K562 (cell line): ENCODE measurements around the gene MFSD6. TPM values are rescaled to one million over a fixed set of nuclear protein-coding genes. Genes with fewer than 3 reads are reported as not detected.

Experiments used
- ATAC-seq: fragments of 200-7000 bp; cut with Tn5 transposase; 3 replicates; pipeline ENCODE4 v1.9.1; 2020; ENCODE audit warnings: moderate library complexity
- BruUV-seq: library from RNA; stranded (reverse); fragments of 400-500 nt; replicated peaks from 2 replicates; lab custom pipeline; 2021; lab: Mats Ljungman, UMichigan
- CTCF ChIA-PET: fragments of 300-600 bp; formaldehyde crosslinking; extraction: SDS; loops from one replicate; lab custom pipeline; 2021; ENCODE audit warnings: low intra/inter-chr PET ratio; lab: Yijun Ruan, JAX
- POLR2A ChIA-PET: fragments of 300-600, 350-650 bp; sonication (Branson Sonifier 250); formaldehyde crosslinking; extraction: SDS; loops from one replicate; lab custom pipeline; 2021; ENCODE audit warnings: antibody characterized with exemption, inconsistent platforms; lab: Yijun Ruan, JAX
- DNase-seq, 4 experiments: peaks; one replicate each; pipeline versions ENCODE4 v3.0.0 to v3.0.0-alpha.2; 2011 to 2018; ENCODE audit warnings: low spot score in 3 of 4, mixed read lengths in 3 of 4; ENCODE audit errors: extremely low read depth in 1 of 4
- FAIRE-seq: peaks from 2 replicates; lab custom pipeline; 2011; peaks lifted over from hg19 to GRCh38; lab: Jason Lieb, UNC
- H2AFZ ChIP-seq: 2 replicates; pipeline ENCODE4 v1.6.0; 2011; ENCODE audit warnings: low read depth, low read length, control low read depth, inconsistent platforms
- H3K27ac ChIP-seq: fragments of 200-600 bp; 3 replicates; pipeline ENCODE4 v1.8.0; 2011; ENCODE audit warnings: low read depth, mild to moderate bottlenecking, control low read depth, inconsistent platforms, low read length, moderate library complexity, mixed read lengths; ENCODE audit errors: extremely low read depth
- H3K27me3 ChIP-seq, 2 experiments: fragments of 300-600 bp in 1 of 2; 2 replicates in 1 of 2; 3 replicates in 1 of 2; pipeline versions ENCODE4 v1.6.0 to v1.8.0; 2011; ENCODE audit warnings: inconsistent platforms in 2 of 2, low read length in 2 of 2, mild to moderate bottlenecking in 1 of 2, mixed read lengths in 1 of 2, moderate library complexity in 1 of 2; ENCODE audit not compliant: control insufficient read depth in 2 of 2, insufficient read depth in 2 of 2
- H3K36me3 ChIP-seq: fragments of 300-600 bp; 3 replicates; pipeline ENCODE4 v1.8.0; 2011; ENCODE audit warnings: mild to moderate bottlenecking, low read length, inconsistent platforms; ENCODE audit not compliant: control insufficient read depth, insufficient read depth
- H3K4me1 ChIP-seq, 2 experiments: fragments of 200-600 bp in 1 of 2; replicated peaks in 1 of 2; 2 replicates in 1 of 2; 3 replicates in 1 of 2; pipeline versions ENCODE4 v1.5.1 to v1.8.0; 2011; ENCODE audit warnings: inconsistent platforms in 2 of 2, low read length in 2 of 2, mild to moderate bottlenecking in 1 of 2, mixed read lengths in 1 of 2, moderate library complexity in 1 of 2; ENCODE audit not compliant: control insufficient read depth in 2 of 2, insufficient read depth in 2 of 2
- H3K4me2 ChIP-seq: 2 replicates; pipeline ENCODE4 v1.6.1; 2011; ENCODE audit warnings: low read length, control low read depth, inconsistent platforms, mixed read lengths; ENCODE audit not compliant: insufficient read depth
- H3K4me3 ChIP-seq: fragments of 200-600 bp; sonication (generic), shearing (Covaris generic); 2 replicates; pipeline ENCODE4 v1.5.1; 2016; ENCODE audit warnings: control low read depth, inconsistent platforms
- H3K79me2 ChIP-seq: fragments of 200-600 bp; 3 replicates; pipeline ENCODE4 v1.8.0; 2011; ENCODE audit warnings: low read length, inconsistent platforms; ENCODE audit not compliant: control insufficient read depth, insufficient read depth
- H3K9ac ChIP-seq, 2 experiments: 2 replicates each; pipeline versions ENCODE4 v1.6.0 to v1.6.1; 2011; ENCODE audit warnings: low read depth in 2 of 2, low read length in 2 of 2, control low read depth in 1 of 2, inconsistent platforms in 1 of 2, mild to moderate bottlenecking in 1 of 2, mixed read lengths in 1 of 2; ENCODE audit not compliant: insufficient read depth in 1 of 2
- H3K9me1 ChIP-seq: one replicate; pipeline ENCODE4 v1.6.0; 2011; ENCODE audit warnings: inconsistent platforms, mild to moderate bottlenecking, low read length, moderate library complexity; ENCODE audit not compliant: control insufficient read depth, insufficient read depth
- H3K9me3 ChIP-seq: replicated peaks from 2 replicates; pipeline ENCODE4 v1.5.1; 2011; ENCODE audit warnings: low read depth, low read length, inconsistent platforms; ENCODE audit not compliant: control insufficient read depth, insufficient read depth
- H4K20me1 ChIP-seq: replicated peaks from 2 replicates; pipeline ENCODE4 v1.6.1; 2011; ENCODE audit warnings: low read length, inconsistent platforms, mixed read lengths; ENCODE audit not compliant: control insufficient read depth, insufficient read depth
- CBX8 ChIP-seq: fragments of 200-600 bp; sonication (generic); IDR thresholded peaks from 2 replicates; pipeline ENCODE4 v1.6.1; 2012; ENCODE audit warnings: borderline replicate concordance, mixed run types, low read depth, mild to moderate bottlenecking, moderate library complexity, mixed read lengths, low read length, control low read depth, inconsistent platforms; ENCODE audit not compliant: poor library complexity, severe bottlenecking; ENCODE audit errors: extremely low read depth
- CEBPB ChIP-seq: fragments of 450-650 bp; IDR thresholded peaks from 2 replicates; pipeline ENCODE4 v1.6.1; 2016; ENCODE audit warnings: missing genetic modification characterization, missing compliant biosample characterization
- DNMT1 ChIP-seq: fragments of 450-650 bp; IDR thresholded peaks from 2 replicates; pipeline ENCODE4 v1.6.1; 2016; ENCODE audit warnings: antibody characterized with exemption, mild to moderate bottlenecking
- NCOA1 ChIP-seq: fragments of 450-650 bp; IDR thresholded peaks from 2 replicates; pipeline ENCODE4 v1.6.1; 2016; ENCODE audit warnings: low read depth
- PCBP2 ChIP-seq: fragments of 200-400 bp; formaldehyde crosslinking; IDR thresholded peaks from 2 replicates; pipeline ENCODE4 v1.6.1; 2018; ENCODE audit warnings: low read length, low read depth, mild to moderate bottlenecking, moderate library complexity; ENCODE audit not compliant: poor library complexity, severe bottlenecking
- RUNX1 ChIP-seq: sonication (generic); IDR thresholded peaks from 2 replicates; pipeline ENCODE4 v1.6.1; 2016; ENCODE audit warnings: antibody characterized with exemption, low read depth
- STAT5A ChIP-seq: IDR thresholded peaks from 2 replicates; pipeline ENCODE4 v1.6.1; 2012; ENCODE audit warnings: low read length, inconsistent platforms, borderline replicate concordance
- TAL1 ChIP-seq: fragments of 450-650 bp; IDR thresholded peaks from 2 replicates; pipeline ENCODE4 v1.6.1; 2016; ENCODE audit warnings: mild to moderate bottlenecking
- ZC3H8 ChIP-seq: fragments of 450-650 bp; IDR thresholded peaks from 2 replicates; pipeline ENCODE4 v1.6.1; 2017
- ZNF12 ChIP-seq: sonication (generic); formaldehyde crosslinking; IDR thresholded peaks from 2 replicates; pipeline ENCODE4 v1.4.0; 2020; ENCODE audit warnings: mild to moderate bottlenecking, missing genetic modification reagents
- ZSCAN32 ChIP-seq: fragments of 450-650 bp; formaldehyde crosslinking; IDR thresholded peaks from 2 replicates; pipeline ENCODE4 v1.4.0; 2020; ENCODE audit warnings: mild to moderate bottlenecking, moderate library complexity
- WGBS: fragments of 100-300 bp; shearing (Covaris generic); methylation state at CpG from one replicate; pipeline ENCODE4 v1.1.6; 2016; ENCODE audit warnings: low coverage, mixed read lengths; ENCODE audit not compliant: insufficient coverage; ENCODE audit errors: missing lambda C conversion rate; 5-methylcytosine and 5-hydroxymethylcytosine counted together
- in situ Hi-C: fragments of 300-500 bp; cut with MboI; formaldehyde crosslinking; loops from 4 replicates; pipeline ENCODE4 v1.15.0; 2018; ENCODE audit warnings: inconsistent platforms, mixed read lengths
- intact Hi-C: fragments of 100-400 bp; cut with micrococcal nuclease; formaldehyde crosslinking; loops from 2 replicates; pipeline ENCODE4 v1.14.2; 2022
- polyA plus RNA-seq, 8 experiments: library from polyadenylated mRNA; depleted of rRNA in 4 of 8; stranded (reverse) in 5 of 8; unstranded in 3 of 8; fragments of >200 nt; fragmentation: Nextera tagmentation in 2 of 8; fragmentation: Illumina TruSeq in 1 of 8; extraction: Ambion mirVana in 2 of 8; extraction: Trizol in 1 of 8; gene quantifications; 2 replicates each; pipeline versions ENCODE4 v1.2.1 to v1.2.3, GENCODE V29; 2011 to 2014; ENCODE audit warnings: inconsistent platforms in 1 of 8, missing spikeins in 1 of 8
- total RNA-seq, 7 experiments: library from RNA; depleted of rRNA in 6 of 7; stranded (reverse); fragments of >200 nt in 6 of 7; fragmentation: Illumina TruSeq in 2 of 7; extraction: Trizol in 2 of 7; gene quantifications; 2 replicates each; pipeline versions ENCODE4 v1.2.1 to v1.2.3, GENCODE V29; 2011 to 2021; ENCODE audit warnings: low replicate concordance in 1 of 7
- TF ChIP-seq, protein P1 (sequence below): fragments of 450-650 bp; IDR thresholded peaks from 2 replicates; pipeline ENCODE4 v1.6.1; 2017; ENCODE audit warnings: antibody characterized with exemption, mild to moderate bottlenecking
- TF ChIP-seq, protein P2 (sequence below): fragments of 450-650 bp; formaldehyde crosslinking; IDR thresholded peaks from 2 replicates; pipeline ENCODE4 v1.4.0; 2020; ENCODE audit warnings: mild to moderate bottlenecking, mixed read lengths
- TF ChIP-seq, protein P3 (sequence below): fragments of 250-450 bp; sonication (Bioruptor Pico); IDR thresholded peaks from 2 replicates; pipeline ENCODE4 v1.8.0; 2021; ENCODE audit warnings: moderate library complexity, mild to moderate bottlenecking, inconsistent platforms
- TF ChIP-seq, protein P4 (sequence below): fragments of 450-650 bp; IDR thresholded peaks from 2 replicates; pipeline ENCODE4 v1.6.1; 2016; ENCODE audit warnings: missing biosample characterization, missing genetic modification characterization

Gene MFSD6
- total and polyA plus RNA-seq, 9 of the 15 experiments (the other 6 are each of a cell fraction or from before 2014, with no cell fraction given): 1.1 to 7.9 (median 4.4) TPM

DNA sequence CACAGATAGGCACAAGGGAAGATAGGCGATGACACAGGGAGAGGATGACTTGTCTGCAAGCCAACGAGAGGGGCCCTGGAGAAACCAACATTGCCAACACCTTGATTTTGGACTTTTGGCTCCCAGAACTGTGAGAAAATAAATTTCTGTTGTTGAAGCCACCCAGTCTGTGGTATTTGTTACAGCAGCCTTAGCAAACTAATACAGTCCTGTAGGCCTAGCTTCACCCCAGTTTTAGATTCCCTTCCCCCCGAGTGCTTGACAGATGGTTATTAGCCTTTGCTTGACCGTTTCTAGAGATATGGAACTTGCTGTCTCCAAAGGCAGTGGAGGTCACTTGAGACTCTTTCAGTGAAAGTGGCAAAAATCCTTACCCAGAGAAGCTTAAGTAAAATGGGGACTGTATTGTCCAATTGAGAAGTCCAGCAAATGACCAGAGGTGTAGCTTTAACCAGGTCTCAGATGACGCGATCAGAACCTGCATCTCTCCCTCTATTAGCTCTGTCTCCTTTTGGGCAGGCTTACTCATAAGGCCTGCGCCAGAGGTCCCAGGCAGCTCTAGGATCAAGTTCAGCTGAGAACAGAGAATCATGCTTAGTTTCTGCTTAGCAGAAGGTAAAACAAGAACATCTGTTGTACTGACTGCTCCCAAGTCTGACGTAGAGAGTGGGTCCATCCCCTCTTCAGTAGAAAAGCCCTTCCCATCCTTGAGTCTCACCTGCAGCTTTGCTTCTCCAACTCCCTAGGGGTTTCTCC is 50.4 kb downstream of the MFSD6 start:
- FAIRE-seq (no peak), ATAC-seq (no peak)
- TF ChIP-seq, protein P1, sequence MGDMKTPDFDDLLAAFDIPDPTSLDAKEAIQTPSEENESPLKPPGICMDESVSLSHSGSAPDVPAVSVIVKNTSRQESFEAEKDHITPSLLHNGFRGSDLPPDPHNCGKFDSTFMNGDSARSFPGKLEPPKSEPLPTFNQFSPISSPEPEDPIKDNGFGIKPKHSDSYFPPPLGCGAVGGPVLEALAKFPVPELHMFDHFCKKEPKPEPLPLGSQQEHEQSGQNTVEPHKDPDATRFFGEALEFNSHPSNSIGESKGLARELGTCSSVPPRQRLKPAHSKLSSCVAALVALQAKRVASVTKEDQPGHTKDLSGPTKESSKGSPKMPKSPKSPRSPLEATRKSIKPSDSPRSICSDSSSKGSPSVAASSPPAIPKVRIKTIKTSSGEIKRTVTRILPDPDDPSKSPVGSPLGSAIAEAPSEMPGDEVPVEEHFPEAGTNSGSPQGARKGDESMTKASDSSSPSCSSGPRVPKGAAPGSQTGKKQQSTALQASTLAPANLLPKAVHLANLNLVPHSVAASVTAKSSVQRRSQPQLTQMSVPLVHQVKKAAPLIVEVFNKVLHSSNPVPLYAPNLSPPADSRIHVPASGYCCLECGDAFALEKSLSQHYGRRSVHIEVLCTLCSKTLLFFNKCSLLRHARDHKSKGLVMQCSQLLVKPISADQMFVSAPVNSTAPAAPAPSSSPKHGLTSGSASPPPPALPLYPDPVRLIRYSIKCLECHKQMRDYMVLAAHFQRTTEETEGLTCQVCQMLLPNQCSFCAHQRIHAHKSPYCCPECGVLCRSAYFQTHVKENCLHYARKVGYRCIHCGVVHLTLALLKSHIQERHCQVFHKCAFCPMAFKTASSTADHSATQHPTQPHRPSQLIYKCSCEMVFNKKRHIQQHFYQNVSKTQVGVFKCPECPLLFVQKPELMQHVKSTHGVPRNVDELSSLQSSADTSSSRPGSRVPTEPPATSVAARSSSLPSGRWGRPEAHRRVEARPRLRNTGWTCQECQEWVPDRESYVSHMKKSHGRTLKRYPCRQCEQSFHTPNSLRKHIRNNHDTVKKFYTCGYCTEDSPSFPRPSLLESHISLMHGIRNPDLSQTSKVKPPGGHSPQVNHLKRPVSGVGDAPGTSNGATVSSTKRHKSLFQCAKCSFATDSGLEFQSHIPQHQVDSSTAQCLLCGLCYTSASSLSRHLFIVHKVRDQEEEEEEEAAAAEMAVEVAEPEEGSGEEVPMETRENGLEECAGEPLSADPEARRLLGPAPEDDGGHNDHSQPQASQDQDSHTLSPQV: 0 out of 2 replicates have a peak, but pooled peaks have one; percentile 19
- peak; percentile 99 for TF ChIP-seq ZNF12
- TF ChIP-seq RUNX1: no peak
- TF ChIP-seq, protein P2, sequence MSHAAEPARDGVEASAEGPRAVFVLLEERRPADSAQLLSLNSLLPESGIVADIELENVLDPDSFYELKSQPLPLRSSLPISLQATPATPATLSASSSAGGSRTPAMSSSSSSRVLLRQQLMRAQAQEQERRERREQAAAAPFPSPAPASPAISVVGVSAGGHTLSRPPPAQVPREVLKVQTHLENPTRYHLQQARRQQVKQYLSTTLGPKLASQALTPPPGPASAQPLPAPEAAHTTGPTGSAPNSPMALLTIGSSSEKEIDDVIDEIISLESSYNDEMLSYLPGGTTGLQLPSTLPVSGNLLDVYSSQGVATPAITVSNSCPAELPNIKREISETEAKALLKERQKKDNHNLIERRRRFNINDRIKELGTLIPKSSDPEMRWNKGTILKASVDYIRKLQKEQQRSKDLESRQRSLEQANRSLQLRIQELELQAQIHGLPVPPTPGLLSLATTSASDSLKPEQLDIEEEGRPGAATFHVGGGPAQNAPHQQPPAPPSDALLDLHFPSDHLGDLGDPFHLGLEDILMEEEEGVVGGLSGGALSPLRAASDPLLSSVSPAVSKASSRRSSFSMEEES (CRISPR knock-in tag): no peak
- TF ChIP-seq, protein P3, sequence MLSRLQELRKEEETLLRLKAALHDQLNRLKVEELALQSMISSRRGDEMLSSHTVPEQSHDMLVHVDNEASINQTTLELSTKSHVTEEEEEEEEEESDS (CRISPR knock-in tag): no peak
- TF ChIP-seq ZC3H8: no peak
- TF ChIP-seq CBX8: no peak
- TF ChIP-seq CEBPB (tag): no peak
- TF ChIP-seq ZSCAN32 (CRISPR knock-in tag): no peak
- TF ChIP-seq DNMT1: no peak
- TF ChIP-seq, protein P4, sequence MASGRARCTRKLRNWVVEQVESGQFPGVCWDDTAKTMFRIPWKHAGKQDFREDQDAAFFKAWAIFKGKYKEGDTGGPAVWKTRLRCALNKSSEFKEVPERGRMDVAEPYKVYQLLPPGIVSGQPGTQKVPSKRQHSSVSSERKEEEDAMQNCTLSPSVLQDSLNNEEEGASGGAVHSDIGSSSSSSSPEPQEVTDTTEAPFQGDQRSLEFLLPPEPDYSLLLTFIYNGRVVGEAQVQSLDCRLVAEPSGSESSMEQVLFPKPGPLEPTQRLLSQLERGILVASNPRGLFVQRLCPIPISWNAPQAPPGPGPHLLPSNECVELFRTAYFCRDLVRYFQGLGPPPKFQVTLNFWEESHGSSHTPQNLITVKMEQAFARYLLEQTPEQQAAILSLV (tag): no peak
- no peak for TF ChIP-seq NCOA1
- no peak for TF ChIP-seq PCBP2
- TF ChIP-seq TAL1: no peak
- no peak for TF ChIP-seq STAT5A

More for the DNA sequence above, 50.4 kb downstream of the MFSD6 start:
- intact Hi-C loops: no loop called here
- no peak for DNase-seq
- no TSS peak for BruUV-seq
- Histone ChIP-seq H3K36me3 (no peaks in the 10 kb centered on the region; the same call in 2 of the 3 replicates), H3K79me2 (no peaks in the 10 kb centered on the region; the same call in 1 of the 3 replicates), H3K9ac (no peak overlapping the region), H3K27me3 (no peaks in the 10 kb centered on the region), H3K9me1 (no peaks in the 10 kb centered on the region), H3K9me3 (0 out of 2 replicates have a peak, but pooled peaks cover 4% of the 10 kb centered on the region), H3K27ac (peak overlapping the region; percentile 72; the same call in 1 of the 3 replicates), H3K4me3 (no peak overlapping the region), H3K4me2 (no peak overlapping the region; the same call in 1 of the 2 replicates), H3K4me1 (peaks cover 14 to 60% of the 10 kb centered on the region in 2 experiments; a peak in 4 of 5 replicates), H2AFZ (no peak overlapping the region), H4K20me1 (no peaks in the 10 kb centered on the region)
- ChIA-PET CTCF (no interaction called here), POLR2A (interaction anchor here (1.9 kb wide), 1 partner anchor 19 kb away, joined by 7 read pairs; no protein-coding TSS in a partner anchor)
- 75% methylated on average over 7 of the region's 8 CpGs for WGBS
- in situ Hi-C loops: no loop called here
